SU-DHL-6 (cell line): ENCODE results near the gene FAM120A.

Experiments
- H2AFZ ChIP-seq: fragments of 200-600 bp; sonication (generic); 2 replicates; pipeline ENCODE4 v1.6.1; 2014; ENCODE audit warnings: low read depth, mild to moderate bottlenecking, moderate library complexity, mixed read lengths, antibody characterized with exemption, low read length; ENCODE audit not compliant: severe bottlenecking
- H3F3A ChIP-seq: fragments of 200-600 bp; shearing (Covaris generic); 2 replicates; pipeline ENCODE4 v1.6.0; 2016; ENCODE audit warnings: antibody characterized with exemption, mild to moderate bottlenecking; ENCODE audit not compliant: insufficient read depth
- H3K27ac ChIP-seq: fragments of 200-600 bp; sonication (generic); 2 replicates; pipeline ENCODE4 v1.5.1; 2016; ENCODE audit warnings: low read depth, mild to moderate bottlenecking, low read length, moderate library complexity, mixed read lengths
- H3K27me3 ChIP-seq: fragments of 200-600 bp; sonication (generic), shearing (Covaris generic); 2 replicates; pipeline ENCODE4 v1.6.0; 2014; ENCODE audit warnings: mild to moderate bottlenecking, low read length
- H3K36me3 ChIP-seq: fragments of 200-600 bp; sonication (generic); 2 replicates; pipeline ENCODE4 v1.6.1; 2014; ENCODE audit warnings: mild to moderate bottlenecking, low read length, mixed read lengths
- H3K4me2 ChIP-seq: fragments of 300-600, 200-600 bp; shearing (Covaris generic), sonication (generic); 2 replicates; pipeline ENCODE4 v1.6.0; 2014; ENCODE audit warnings: low read length, low read depth, mild to moderate bottlenecking; ENCODE audit not compliant: poor library complexity, severe bottlenecking
- H3K4me3 ChIP-seq: fragments of 200-600 bp; sonication (generic); 2 replicates; pipeline ENCODE4 v1.5.1; 2014; ENCODE audit warnings: antibody characterized with exemption, low read length, mild to moderate bottlenecking, mixed read lengths; ENCODE audit not compliant: insufficient read depth, poor library complexity, severe bottlenecking
- H3K79me2 ChIP-seq: fragments of 200-600 bp; sonication (generic); 2 replicates; pipeline ENCODE4 v1.6.1; 2014; ENCODE audit warnings: mild to moderate bottlenecking, low read length, moderate library complexity; ENCODE audit not compliant: insufficient read depth
- H3K9ac ChIP-seq: fragments of 200-600 bp; sonication (generic); 2 replicates; pipeline ENCODE4 v1.7.0; 2014; ENCODE audit warnings: mild to moderate bottlenecking, low read length
- H3K9me2 ChIP-seq: fragments of 200-600 bp; sonication (generic); replicated peaks from 2 replicates; pipeline ENCODE4 v1.6.1; 2014; ENCODE audit warnings: low read length; ENCODE audit not compliant: insufficient read depth
- H3K9me3 ChIP-seq: fragments of 200-600 bp; sonication (generic); 2 replicates; pipeline ENCODE4 v1.6.1; 2014; ENCODE audit warnings: low read length, mixed read lengths; ENCODE audit not compliant: insufficient read depth
- H4K20me1 ChIP-seq: fragments of 200-600 bp; sonication (generic); 2 replicates; pipeline ENCODE4 v1.6.1; 2014; ENCODE audit warnings: low read depth, mild to moderate bottlenecking, antibody characterized with exemption, low read length, moderate library complexity, mixed read lengths
- CTCF ChIP-seq: fragments of 200-600 bp; sonication (generic); IDR thresholded peaks from one replicate; pipeline ENCODE4 v1.5.1; 2017; ENCODE audit warnings: antibody characterized with exemption, mild to moderate bottlenecking, low read length, moderate library complexity; ENCODE audit not compliant: insufficient read depth, poor library complexity, severe bottlenecking
- EZH2phosphoT487 ChIP-seq: fragments of 200-600 bp; sonication (generic), shearing (Covaris generic); conservative IDR thresholded peaks from 2 replicates; pipeline ENCODE4 v1.6.1; 2018; ENCODE audit warnings: mild to moderate bottlenecking, antibody characterized with exemption, low read length, moderate library complexity, mixed read lengths

FAM120A gene

GRCh38 chr9:93463638-93464248 is 12.3 kb downstream of the FAM120A start:
- H3K9me3 ChIP-seq, result no peaks in the 10 kb centered on the region
- no peak overlapping the region for H2AFZ ChIP-seq
- no peaks in the 10 kb centered on the region for H3K9me2 ChIP-seq
- H3K4me2 ChIP-seq, result peak overlapping the region; percentile 62
- H4K20me1 ChIP-seq, result no peaks in the 10 kb centered on the region
- peaks cover 11% of the 10 kb centered on the region; the same call in 1 of the 2 replicates for H3F3A ChIP-seq
- H3K79me2 ChIP-seq, result peaks cover 100% of the 10 kb centered on the region
- H3K36me3 ChIP-seq, result no peaks in the 10 kb centered on the region
- H3K27ac ChIP-seq, result peak overlapping the region; percentile 70
- H3K4me3 ChIP-seq, result peak overlapping the region; percentile 26
- TF ChIP-seq EZH2phosphoT487, result no peak
- no peak for TF ChIP-seq CTCF
- H3K27me3 ChIP-seq, result no peaks in the 10 kb centered on the region
- peak overlapping the region; percentile 20; the same call in 1 of the 2 replicates for H3K9ac ChIP-seq

- H3K27ac ChIP-seq, result peak overlapping the region; percentile 70
- no peaks in the 10 kb centered on the region for H3K27me3 ChIP-seq
- H2AFZ ChIP-seq, result no peak overlapping the region
- peak overlapping the region; percentile 20; the same call in 1 of the 2 replicates for H3K9ac ChIP-seq
- H3K4me3 ChIP-seq, result peak overlapping the region; percentile 26
- H3K9me2 ChIP-seq, result no peaks in the 10 kb centered on the region
- TF ChIP-seq CTCF (no peak), EZH2phosphoT487 (no peak)
- H3F3A ChIP-seq, result peaks cover 11% of the 10 kb centered on the region; the same call in 1 of the 2 replicates
- H3K79me2 ChIP-seq, result peaks cover 100% of the 10 kb centered on the region
- no peaks in the 10 kb centered on the region for H3K9me3 ChIP-seq
- H3K36me3 ChIP-seq, result no peaks in the 10 kb centered on the region
- peak overlapping the region; percentile 62 for H3K4me2 ChIP-seq
- H4K20me1 ChIP-seq, result 0 out of 2 replicates have a peak, but pooled peaks cover 4% of the 10 kb centered on the region
Measured at GRCh38 chr9:93464395-93464794, 12.9 kb downstream of the FAM120A start.

- Histone ChIP-seq H3F3A (peaks cover 11% of the 10 kb centered on the region; the same call in 1 of the 2 replicates), H2AFZ (no peak overlapping the region), H3K27me3 (no peaks in the 10 kb centered on the region), H3K79me2 (peaks cover 100% of the 10 kb centered on the region), H4K20me1 (0 out of 2 replicates have a peak, but pooled peaks cover 5% of the 10 kb centered on the region), H3K9ac (no peak overlapping the region), H3K36me3 (no peaks in the 10 kb centered on the region), H3K4me3 (no peak overlapping the region), H3K27ac (peak overlapping the region; percentile 70), H3K9me3 (no peaks in the 10 kb centered on the region), H3K9me2 (no peaks in the 10 kb centered on the region), H3K4me2 (peak overlapping the region; percentile 62)
- TF ChIP-seq EZH2phosphoT487 (no peak), CTCF (no peak)
Measured at GRCh38 chr9:93464876-93465275, 13.4 kb downstream of the FAM120A start.
